Colonic mucosa (tissue), 4 donors: Measurements from ENCODE around the gene XPNPEP2. TPM values are rescaled to one million over a fixed set of nuclear protein-coding genes. Genes with fewer than 3 reads are reported as not detected.
"Not testable (repeated sequence)": the region's sequence is repeated elsewhere in the genome, so short reads cannot be mapped to it uniquely, and the experiment has no call there.

Experiments
- DNase-seq: peaks from one replicate; pipeline ENCODE4 v3.0.0-alpha.2; 2020
- H3K27ac ChIP-seq: fragments of 200-600 bp; one replicate; pipeline ENCODE4 v1.8.0; 2021
- H3K27me3 ChIP-seq: fragments of 200-600 bp; one replicate; pipeline ENCODE4 v1.8.0; 2021
- H3K36me3 ChIP-seq: fragments of 200-600 bp; one replicate; pipeline ENCODE4 v1.8.0; 2021
- H3K4me1 ChIP-seq: fragments of 200-600 bp; one replicate; pipeline ENCODE4 v1.8.0; 2021; ENCODE audit warnings: mild to moderate bottlenecking
- H3K4me3 ChIP-seq: fragments of 200-600 bp; one replicate; pipeline ENCODE4 v1.8.0; 2021
- H3K9ac ChIP-seq, 2 donors: one replicate each; pipeline ENCODE4 v1.7.0; 2013; ENCODE audit warnings: control low read depth in 2 of 2, low read depth in 2 of 2, low read length in 2 of 2
- H3K9me3 ChIP-seq: fragments of 200-600 bp; one replicate; pipeline ENCODE4 v1.8.0; 2021
- intact Hi-C: fragments of 100-400 bp; cut with DNase I; formaldehyde crosslinking; loops from one replicate; pipeline ENCODE4 v1.14.1; 2022
- total RNA-seq, 2 donors: library from RNA; stranded (reverse); fragmentation: NEBNext Ultra II Directional in 1 of 2; extraction: Animal tissue kit (Norgen Biotek cat#: 25700) in 1 of 2; gene quantifications; one replicate each; pipeline ENCODE4 v1.2.1, GENCODE V29; 2021
- TF ChIP-seq, protein P1 (sequence below): fragments of 200-600 bp; IDR thresholded peaks from one replicate; pipeline ENCODE4 v1.8.0; 2022; ENCODE audit warnings: antibody characterized with exemption, mild to moderate bottlenecking
- donor health status: healthy.
- donor health status: DM: no; HTN: no; CAD: no.
- donor health status: DM: no; HTN: no; CAD: no.

XPNPEP2 gene
- total RNA-seq, 2 donors from 2014 or later, result 2.6 to 11.7 TPM

- Histone ChIP-seq H3K36me3 (no peaks in the 10 kb centered on the region), H3K4me1 (no peaks in the 10 kb centered on the region), H3K27me3 (no peaks in the 10 kb centered on the region), H3K4me3 (no peak overlapping the region), H3K9me3 (no peaks in the 10 kb centered on the region), H3K27ac (no peak overlapping the region), H3K9ac (no peak overlapping the region)
- no peak for DNase-seq
- intact Hi-C loops, result no loop called here
- TF ChIP-seq, protein P1, sequence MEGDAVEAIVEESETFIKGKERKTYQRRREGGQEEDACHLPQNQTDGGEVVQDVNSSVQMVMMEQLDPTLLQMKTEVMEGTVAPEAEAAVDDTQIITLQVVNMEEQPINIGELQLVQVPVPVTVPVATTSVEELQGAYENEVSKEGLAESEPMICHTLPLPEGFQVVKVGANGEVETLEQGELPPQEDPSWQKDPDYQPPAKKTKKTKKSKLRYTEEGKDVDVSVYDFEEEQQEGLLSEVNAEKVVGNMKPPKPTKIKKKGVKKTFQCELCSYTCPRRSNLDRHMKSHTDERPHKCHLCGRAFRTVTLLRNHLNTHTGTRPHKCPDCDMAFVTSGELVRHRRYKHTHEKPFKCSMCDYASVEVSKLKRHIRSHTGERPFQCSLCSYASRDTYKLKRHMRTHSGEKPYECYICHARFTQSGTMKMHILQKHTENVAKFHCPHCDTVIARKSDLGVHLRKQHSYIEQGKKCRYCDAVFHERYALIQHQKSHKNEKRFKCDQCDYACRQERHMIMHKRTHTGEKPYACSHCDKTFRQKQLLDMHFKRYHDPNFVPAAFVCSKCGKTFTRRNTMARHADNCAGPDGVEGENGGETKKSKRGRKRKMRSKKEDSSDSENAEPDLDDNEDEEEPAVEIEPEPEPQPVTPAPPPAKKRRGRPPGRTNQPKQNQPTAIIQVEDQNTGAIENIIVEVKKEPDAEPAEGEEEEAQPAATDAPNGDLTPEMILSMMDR, result no peak
Measured at GRCh38 chrX:129741880-129742758, 3.3 kb downstream of the XPNPEP2 start.

DNA sequence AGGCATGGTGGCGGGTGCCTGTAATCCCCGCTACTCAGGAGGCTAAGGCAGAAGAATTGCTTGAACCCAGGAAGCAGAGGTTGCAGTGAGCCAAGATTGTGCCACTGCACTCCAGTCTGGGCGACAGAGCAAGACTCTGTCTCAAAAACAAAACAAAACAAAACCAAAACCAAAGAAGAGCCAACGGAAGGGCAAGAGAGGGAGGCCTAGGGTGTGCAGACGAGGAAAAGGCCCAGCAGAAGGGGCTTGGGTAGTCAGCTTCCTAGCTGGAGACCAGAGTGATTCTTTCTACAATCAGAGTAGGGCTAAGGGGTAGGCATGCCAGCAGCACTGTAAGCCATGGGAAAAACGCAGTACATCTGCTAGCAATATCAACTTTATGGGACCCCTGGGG, 4.0 kb downstream of the XPNPEP2 start:
- H3K27ac ChIP-seq, H3K4me1 ChIP-seq, H3K9ac ChIP-seq, H3K4me3 ChIP-seq, H3K36me3 ChIP-seq, H3K27me3 ChIP-seq, intact Hi-C loops, DNase-seq, H3K9me3 ChIP-seq: not testable (repeated sequence)

DNA sequence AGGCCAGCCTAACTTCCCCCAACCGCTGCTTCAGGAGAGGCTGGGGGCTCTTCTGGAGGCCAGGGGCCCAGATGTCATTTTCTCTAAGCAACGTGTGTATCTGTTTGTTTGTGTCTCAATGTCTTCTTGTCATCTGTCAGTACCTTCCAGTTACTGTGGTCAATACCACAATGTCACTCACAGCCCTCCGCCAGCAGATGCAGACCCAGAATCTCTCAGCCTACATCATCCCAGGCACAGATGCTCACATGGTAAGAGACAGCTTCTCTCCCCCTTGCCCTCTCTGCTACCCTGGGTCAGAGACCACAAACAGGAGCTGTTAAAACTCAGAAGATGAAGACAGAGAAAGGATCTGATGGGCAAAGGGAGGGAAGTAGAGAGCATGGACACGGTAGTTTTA, 5.0 kb downstream of the XPNPEP2 start:
- no peak for DNase-seq
- Histone ChIP-seq H3K9ac (no peak overlapping the region), H3K36me3 (no peaks in the 10 kb centered on the region), H3K4me1 (no peaks in the 10 kb centered on the region), H3K4me3 (no peak overlapping the region), H3K27ac (no peak overlapping the region), H3K9me3 (no peaks in the 10 kb centered on the region), H3K27me3 (no peaks in the 10 kb centered on the region)
- intact Hi-C loops, result no loop called here
- TF ChIP-seq, protein P1, result no peak

GRCh38 chrX:129744861-129745321, 6.1 kb downstream of the XPNPEP2 start:
- intact Hi-C loops, result no loop called here
- Histone ChIP-seq H3K36me3 (no peaks in the 10 kb centered on the region), H3K27ac (no peak overlapping the region), H3K4me3 (no peak overlapping the region), H3K4me1 (no peaks in the 10 kb centered on the region), H3K27me3 (no peaks in the 10 kb centered on the region), H3K9me3 (no peaks in the 10 kb centered on the region), H3K9ac (no peak overlapping the region)
- no peak for DNase-seq
- TF ChIP-seq, protein P1, result no peak

DNA sequence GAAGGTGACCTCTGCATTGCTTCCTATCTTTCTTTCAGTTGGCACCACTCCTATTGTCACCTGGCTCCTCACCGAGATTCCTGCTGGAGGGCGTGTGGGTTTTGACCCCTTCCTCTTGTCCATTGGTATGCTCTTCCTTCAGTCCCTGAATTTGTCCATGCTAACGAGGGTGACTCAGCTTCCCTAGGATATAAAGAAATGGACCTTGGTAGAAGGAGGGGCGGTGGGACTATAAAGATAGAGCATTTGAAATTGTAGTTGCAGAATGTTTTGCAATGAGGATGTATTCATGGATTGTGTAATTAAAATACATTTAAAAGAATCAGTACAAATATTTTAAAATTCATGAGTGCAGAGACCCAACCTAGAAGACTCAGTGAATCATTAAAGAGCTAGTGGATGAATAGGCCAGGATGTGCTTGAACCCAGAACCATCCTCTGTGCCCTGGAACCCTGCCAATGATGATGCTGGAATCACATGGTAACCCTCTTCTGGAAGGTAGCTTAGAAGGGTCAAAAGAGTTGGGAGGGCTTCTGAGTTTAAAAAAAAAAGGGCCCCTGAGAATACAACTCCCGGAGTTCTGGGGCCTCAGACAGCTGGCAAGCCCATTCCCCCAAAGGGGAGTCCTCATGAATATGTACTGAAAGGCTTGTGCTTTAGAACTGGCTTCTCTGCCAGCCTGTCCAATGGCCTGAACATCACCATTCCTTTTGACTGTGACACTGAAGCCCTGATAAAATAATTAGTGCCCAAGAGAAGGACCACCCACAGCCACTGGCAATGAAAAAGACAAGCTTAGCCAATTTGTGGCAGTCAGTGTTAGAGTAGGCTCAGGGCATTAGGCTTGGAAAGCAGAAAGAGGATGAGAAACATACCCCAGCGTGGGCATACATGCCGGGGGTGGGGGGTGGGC, 8.0 kb downstream of the XPNPEP2 start:
- TF ChIP-seq, protein P1, result no peak
- H3K4me3 ChIP-seq, result no peak overlapping the region
- no peak for DNase-seq
- no peaks in the 10 kb centered on the region for H3K9me3 ChIP-seq
- H3K27ac ChIP-seq, result no peak overlapping the region
- intact Hi-C loops, result no loop called here
- H3K36me3 ChIP-seq, result no peaks in the 10 kb centered on the region
- no peak overlapping the region for H3K9ac ChIP-seq
- no peaks in the 10 kb centered on the region for H3K4me1 ChIP-seq
- no peaks in the 10 kb centered on the region for H3K27me3 ChIP-seq
